ENCODE data around the gene ACOT11. TPM values are rescaled to one million over a fixed set of nuclear protein-coding genes. Genes with fewer than 3 reads are reported as not detected.

The ACOT11 gene
- total and polyA plus RNA-seq, 8 donors = 5.5 to 87.0 (median 19.6) TPM

GRCh38 chr1:54610601-54611580 lies 62.9 kb downstream of the ACOT11 start:
- Histone ChIP-seq H3K36me3 (peaks cover 6 to 48% (median 36%) of the 10 kb centered on the region in 4 donors), H3K4me1 (peaks cover 0 to 4% (median 0%) of the 10 kb centered on the region in 4 donors), H3K27ac (no peak overlapping the region), H3K4me3 (no peak overlapping the region), H3K9me3 (no peaks in the 10 kb centered on the region), H3K27me3 (no peaks in the 10 kb centered on the region)
- intact Hi-C loops (cut with DNase I; ENCODE audit: low total_unique reads) = no loop called here
- TF ChIP-seq POLR2AphosphoS5 (IDR thresholded peaks at IDR 0.05) = no peak
- TF ChIP-seq EP300 (IDR thresholded peaks at IDR 0.05) = no peak
- TF ChIP-seq POLR2A (IDR thresholded peaks at IDR 0.05) = no peak
- TF ChIP-seq CTCF (IDR thresholded peaks at IDR 0.05) = no peak
- 94 to 96% (median 95%) methylated on average over 18 of the region's 18 CpGs for WGBS, 5 donors
- DNase-seq = no peak

GRCh38 chr1:54611621-54612020 lies 63.6 kb downstream of the ACOT11 start:
- peaks cover 0 to 4% (median 0%) of the 10 kb centered on the region in 4 donors for H3K4me1 ChIP-seq
- intact Hi-C loops (cut with DNase I; ENCODE audit: low total_unique reads) = no loop called here
- no peaks in the 10 kb centered on the region for H3K27me3 ChIP-seq
- WGBS, 5 donors = 87 to 93% (median 91%) methylated on average over 7 to 8 of the region's 8 CpGs
- no peaks in the 10 kb centered on the region for H3K9me3 ChIP-seq
- TF ChIP-seq CTCF (IDR thresholded peaks at IDR 0.05) (no peak), POLR2AphosphoS5 (IDR thresholded peaks at IDR 0.05) (no peak), POLR2A (IDR thresholded peaks at IDR 0.05) (no peak), EP300 (IDR thresholded peaks at IDR 0.05) (no peak)
- DNase-seq = no peak
- H3K27ac ChIP-seq = no peak overlapping the region
- no peak overlapping the region for H3K4me3 ChIP-seq
- peaks cover 5 to 41% (median 32%) of the 10 kb centered on the region in 4 donors for H3K36me3 ChIP-seq

- whole genome bisulfite sequencing, 5 donors = 69 to 87% (median 81%) methylated on average over 2 of the region's 2 CpGs
- no peak overlapping the region for H3K27ac ChIP-seq
- intact Hi-C loops (cut with DNase I; ENCODE audit: low total_unique reads) = no loop called here
Observed at GRCh38 chr1:54614024-54614423, 66.0 kb downstream of the ACOT11 start.

More at GRCh38 chr1:54614024-54614423, 66.0 kb downstream of the ACOT11 start:
- DNase-seq = no peak
- Histone ChIP-seq H3K27me3 (no peaks in the 10 kb centered on the region), H3K9me3 (no peaks in the 10 kb centered on the region), H3K4me3 (no peak overlapping the region), H3K36me3 (peaks cover 0 to 17% (median 12%) of the 10 kb centered on the region in 4 donors), H3K4me1 (peaks cover 0 to 4% (median 0%) of the 10 kb centered on the region in 4 donors)
- TF ChIP-seq CTCF (IDR thresholded peaks at IDR 0.05) (no peak), POLR2A (IDR thresholded peaks at IDR 0.05) (no peak), EP300 (IDR thresholded peaks at IDR 0.05) (no peak), POLR2AphosphoS5 (IDR thresholded peaks at IDR 0.05) (no peak)
